Pulmonary artery endothelial cell (primary cell): Measurements from ENCODE around the gene MAPK12. TPM values are rescaled to one million over a fixed set of nuclear protein-coding genes. Genes with fewer than 3 reads are reported as not detected.

Source experiments
- DNase-seq: peaks from one replicate; pipeline ENCODE4 v3.0.0-alpha.2; 2011; ENCODE audit warnings: low read depth, low spot score
- total RNA-seq: library from RNA; depleted of rRNA; stranded (reverse); fragments of >200 nt; gene quantifications from 2 replicates; pipeline ENCODE4 v1.2.3, GENCODE V29; 2014

The MAPK12 gene
- total RNA-seq, 1 donor from 2014 or later: 54.2 TPM

DNA sequence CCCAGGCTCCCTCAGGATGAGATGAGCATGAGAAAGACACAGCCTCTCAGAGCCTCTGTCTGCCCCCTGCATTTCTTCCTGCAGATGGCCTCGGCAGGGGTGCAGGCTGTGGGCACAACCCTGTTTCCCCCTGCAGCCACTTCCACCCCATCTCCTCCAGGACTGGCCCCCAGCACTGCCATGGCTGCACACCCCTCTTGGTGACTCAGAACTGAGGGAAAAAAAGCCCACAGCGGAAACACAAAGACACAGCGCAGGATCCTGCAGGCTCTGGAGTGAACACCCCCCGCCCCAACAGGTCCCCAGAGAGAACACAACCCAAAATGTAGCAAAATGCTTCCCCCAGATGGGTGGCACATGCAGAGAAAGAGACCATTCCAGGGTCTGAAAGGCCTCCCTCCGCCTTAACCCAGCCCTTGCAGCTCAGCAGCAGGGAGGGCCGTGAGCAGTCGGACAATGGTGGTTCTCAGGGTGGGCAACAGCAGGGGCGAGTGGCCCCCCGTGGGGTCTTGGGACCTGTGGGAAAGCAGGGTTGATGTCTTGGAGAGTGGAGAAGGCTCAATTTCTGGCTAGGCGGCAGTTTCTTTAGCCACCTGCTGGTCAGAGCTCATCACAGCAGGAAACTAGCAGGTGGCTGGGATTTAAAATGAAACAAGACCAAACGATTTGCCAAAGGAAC, 24.6 kb downstream of the MAPK12 start:
- DNase-seq: no peak

DNA sequence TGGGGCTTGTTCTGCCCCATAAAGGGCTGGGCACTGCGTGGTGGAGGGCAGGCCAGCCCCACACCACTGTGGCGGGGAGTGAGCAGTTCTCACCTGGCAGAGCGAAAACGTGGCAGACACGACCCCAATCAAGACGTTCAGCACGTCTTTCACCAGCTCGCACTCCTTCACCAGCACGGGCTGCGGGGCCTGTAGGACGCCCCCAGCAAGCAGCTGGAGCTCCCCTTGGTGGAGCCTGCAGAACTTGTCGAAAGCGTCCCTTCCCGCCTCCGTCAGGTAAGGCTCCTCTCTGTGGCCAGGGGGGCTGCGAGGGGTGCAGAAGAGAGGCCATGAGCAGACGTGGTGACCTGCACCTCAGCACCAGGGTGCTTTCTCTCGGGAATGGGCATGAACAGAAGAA, 28.3 kb downstream of the MAPK12 start:
- DNase-seq: no peak

DNA sequence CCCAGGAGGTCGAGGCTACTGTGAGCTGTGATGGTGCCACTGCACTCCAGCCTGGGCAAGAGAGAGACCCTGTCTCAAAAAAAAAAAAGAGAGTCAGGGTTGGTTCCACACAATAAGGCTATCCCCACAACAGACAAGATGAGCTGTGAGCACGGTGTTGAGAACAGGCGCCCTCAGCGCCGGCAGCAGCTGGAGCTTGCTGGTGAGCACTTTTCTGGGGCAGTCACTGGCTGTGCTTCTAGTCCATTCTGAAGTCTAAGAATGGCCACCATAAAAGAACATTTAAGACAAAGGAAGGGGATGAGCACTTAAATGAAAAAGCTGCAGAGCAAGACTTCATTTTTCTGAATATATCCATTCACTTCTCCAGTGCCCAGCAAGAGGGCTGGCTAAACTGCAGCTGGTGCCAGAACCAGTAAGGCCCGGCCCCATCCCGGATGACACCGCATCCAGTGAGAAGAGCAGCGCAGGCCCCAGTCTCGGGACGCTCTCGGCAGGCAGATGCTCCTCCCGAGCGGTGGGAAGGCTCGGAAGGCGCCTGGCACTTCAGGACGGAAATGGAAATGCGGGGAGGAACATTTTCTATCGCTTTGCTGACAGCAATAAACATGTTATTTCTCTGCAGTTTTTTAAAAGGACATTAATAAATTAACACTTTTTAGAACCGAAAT, 28.9 kb downstream of the MAPK12 start:
- DNase-seq: no peak

DNA sequence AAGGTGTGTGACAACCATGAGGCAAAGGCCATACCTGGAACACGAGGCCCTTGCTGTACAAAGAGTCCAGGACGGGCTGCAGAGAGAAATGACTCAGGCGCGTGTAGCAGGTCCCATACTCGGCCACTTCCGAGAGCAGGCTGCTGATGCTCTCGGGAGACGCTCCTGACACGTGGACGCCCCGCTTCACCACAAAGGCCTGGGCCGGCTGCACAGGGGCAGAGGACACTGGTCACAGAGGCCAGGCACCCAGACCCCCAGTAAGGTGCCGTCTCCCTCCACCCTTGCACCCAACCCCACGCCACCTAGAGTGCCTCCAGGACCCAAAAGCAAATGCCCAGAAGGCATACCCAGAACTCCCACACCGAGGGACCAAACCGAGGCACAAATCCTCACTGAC, 32.1 kb downstream of the MAPK12 start:
- DNase-seq: no peak

DNA sequence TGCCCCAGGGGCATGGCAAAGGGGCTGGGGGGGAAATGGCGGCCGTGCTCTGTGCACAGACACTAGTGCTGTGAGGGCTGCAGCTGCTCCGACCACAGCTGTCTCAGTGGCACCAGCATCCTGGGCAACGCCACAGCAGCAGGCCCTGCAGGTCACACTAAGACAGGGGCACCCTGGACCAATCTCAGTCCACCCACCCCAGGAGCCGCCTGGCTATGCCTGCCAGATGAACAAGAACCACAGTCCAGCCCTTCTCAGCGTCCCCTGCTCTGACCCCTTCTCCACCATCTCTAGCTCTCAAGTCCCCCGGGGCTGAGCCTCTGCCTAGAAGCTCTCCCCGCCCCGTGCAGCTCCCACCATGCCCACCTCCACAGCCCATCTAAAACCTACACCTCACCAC, 33.1 kb downstream of the MAPK12 start:
- no peak for DNase-seq

DNA sequence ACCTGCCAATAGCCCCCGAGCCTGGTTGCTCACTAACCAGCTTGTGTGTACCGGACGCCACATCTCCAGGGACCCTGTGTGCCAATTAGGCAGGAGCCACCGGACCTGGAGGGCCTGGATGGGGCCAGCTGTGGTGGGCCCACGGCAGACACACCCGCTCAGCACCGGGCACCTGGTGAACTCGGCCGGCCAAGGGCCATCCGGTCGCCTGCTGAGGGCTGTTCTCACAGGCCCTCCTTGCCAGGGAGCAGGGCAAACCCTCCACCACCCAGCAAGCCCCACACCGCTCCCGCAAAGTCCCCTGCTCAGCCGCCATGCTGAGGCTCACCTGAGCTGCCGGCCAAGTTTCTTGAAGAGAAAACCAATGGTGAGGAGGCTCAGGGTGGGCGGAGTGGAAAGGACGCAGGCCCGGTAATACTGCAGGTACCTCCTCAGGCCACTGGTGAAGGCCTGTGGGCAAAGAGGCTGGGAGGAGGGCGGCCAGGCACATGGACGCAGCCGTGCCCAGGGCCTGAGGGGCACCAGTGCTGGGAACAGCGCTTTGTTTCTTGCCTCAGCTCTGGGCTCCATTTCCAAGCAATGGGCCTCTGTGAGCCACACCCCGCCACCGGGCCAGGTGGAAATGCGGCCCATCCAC, 33.8 kb downstream of the MAPK12 start:
- no peak for DNase-seq

DNA sequence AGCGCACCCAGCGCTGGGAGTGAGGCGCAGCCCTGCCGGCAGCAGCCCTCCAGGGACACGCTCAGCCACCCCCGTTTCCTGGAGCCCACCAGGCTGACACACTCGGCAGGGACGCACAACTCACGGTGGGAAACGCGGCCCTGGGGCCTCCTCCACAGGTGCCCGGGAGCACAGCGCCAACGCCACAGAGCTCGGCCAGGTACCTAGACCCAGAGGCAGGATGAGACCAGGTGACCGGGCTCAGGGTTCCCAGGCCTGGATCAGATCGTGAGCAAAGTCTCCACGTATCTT, 34.7 kb downstream of the MAPK12 start:
- no peak for DNase-seq

DNA sequence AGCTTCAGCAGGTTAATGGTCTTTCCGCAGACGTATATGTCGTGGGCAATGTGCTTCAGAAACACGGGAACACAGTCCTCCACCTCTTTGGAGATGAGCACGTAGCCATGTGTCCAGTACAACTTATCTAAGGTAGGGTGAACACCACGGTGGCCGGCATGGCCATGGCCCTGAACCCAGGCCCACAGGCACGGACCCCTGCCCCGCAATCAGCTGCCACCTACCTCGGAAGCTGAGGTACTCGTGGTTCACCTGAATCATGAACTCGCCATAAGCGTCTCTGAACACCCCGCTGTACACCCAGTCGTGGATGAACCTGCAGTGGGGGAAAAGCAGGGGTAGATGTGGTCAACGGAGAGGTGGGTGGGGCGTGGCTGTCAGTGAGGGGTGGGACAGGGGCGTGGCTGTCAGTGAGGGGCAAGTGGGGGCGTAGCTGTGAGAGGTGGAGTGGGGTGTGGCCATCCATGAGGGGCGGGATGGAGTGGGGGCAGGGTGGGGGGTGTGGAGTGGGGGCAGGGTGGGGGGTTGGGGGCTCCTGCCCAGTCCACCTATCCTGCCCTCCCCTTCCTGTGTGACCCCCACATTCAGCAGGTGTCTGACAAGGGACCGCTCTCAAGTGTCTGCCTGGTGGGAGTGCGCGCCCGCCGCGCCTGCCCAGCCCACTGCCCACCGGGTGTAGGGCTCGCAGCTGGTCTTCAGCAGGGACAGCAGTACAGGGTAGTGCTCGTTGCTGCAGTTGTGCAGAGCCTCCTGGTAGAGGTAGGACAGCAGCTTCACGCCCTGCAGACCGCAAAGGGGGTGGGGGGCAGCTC, 35.2 kb downstream of the MAPK12 start:
- no peak for DNase-seq

DNA sequence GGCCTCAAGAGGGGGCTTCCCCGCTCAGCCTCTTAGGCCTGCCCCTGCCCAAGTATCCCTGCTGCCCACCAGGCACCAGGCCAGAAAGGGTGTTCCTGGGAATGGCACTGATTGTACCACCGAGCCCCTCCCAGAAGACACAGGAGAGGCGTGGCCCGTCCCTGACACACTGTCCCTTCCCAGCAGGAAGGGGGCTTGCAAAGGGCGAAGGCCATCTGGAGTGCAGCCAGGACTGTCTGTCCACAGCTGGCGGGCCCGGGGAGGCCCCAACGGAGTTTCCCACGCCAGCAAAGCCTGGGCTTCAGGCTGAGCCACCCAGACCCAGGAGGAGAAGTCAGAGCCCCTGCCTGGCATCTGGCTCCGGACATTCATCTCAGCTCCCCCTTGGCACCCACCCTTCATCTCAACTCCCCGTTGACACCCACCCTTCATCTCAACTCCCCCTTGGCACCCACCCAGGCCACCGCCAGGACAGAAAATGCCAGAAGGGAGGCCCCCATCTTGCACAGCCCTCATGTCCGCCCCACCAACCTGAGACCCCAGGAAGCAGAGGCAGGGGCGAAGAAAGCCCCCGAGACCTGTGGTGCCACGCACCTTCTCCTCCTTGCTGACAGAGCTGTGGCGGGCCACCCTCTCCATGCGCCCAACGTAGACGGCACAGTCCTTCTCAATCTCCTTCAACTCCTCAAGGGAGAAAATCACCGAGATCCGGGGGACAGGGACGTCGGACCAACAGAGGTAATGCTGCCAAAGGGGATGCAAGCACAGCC, 36.1 kb downstream of the MAPK12 start:
- no peak for DNase-seq

DNA sequence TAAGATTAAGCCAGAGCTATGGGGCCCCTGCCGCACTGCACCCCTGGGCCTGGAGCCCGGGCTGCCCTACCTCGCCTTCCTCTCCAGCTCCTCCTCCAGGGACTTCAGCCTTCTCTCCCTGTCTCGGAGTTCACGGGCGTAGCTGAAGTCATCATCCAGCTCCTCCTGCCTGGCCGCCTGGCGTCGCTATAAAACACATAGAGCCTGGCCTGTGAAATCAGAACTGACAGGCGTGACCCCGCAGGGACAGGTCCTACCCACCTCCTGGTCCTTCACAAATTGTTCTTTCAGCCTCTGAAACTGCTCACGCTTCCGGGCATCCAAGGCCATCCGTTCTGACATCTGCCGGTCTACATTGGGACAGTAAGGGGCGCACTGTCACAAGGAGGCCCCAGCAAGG, 37.4 kb downstream of the MAPK12 start:
- DNase-seq: no peak

DNA sequence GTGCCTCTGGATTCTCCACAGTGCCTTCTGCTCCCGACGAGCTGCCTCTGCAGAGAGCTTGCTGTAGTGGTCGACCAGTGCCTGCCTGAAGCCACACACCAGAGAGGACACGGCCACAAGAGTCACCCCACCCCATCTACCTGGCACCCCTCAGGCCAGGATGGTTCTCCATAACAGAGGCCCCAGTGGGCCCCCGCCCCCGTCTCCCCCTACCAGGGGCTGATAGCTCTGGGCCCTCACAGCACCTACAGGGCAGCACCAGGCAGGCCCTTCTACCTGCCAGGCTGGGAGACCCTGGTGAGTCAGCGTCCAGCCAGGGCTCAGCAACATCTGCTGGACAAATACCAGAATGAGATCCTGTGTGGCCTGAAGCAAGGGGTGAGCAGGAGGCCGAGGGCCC, 39.0 kb downstream of the MAPK12 start:
- no peak for DNase-seq

DNA sequence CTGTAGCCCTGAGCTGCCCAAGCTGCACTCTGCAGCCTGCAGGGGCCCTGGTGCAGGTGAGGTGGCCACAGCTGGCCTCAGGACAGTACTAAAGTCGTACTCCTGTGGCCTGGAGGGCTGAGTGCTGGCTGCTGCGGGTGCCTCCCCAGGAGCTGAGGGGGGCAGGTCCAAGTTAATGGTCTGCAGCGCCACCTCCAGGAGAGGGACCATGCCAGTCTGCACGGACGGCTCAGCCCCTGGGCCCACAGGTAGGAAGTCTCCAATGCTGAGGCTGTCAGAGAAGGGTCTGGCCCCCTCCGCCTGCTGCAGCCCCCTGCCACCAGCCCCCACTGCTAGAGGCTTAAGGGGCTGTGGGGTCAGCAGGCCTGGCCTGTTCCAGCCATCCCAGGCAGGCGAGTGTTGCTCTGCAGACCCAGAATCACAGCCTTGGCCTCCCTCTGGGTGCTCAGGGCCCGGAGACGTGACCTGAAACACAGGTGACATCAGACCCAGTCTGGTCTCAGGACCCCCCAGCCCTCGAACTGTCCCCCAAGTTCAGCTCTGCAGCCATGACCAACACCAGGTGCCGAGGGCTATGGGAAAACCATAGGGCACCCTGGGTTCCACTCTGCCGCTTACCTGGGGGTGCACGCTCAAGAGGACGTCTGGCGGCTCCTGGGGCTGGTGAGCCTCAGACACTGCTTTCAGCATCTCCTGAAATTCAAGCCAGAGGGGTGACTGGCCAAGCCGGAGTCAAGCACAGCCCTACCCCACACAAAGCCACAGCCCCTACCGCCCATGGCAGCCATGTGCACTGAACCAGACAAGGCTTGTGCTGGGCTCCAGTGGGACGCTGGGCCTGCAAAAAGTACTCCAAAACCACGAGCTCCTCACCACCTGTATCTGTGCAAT, 39.8 kb downstream of the MAPK12 start:
- DNase-seq: no peak

DNA sequence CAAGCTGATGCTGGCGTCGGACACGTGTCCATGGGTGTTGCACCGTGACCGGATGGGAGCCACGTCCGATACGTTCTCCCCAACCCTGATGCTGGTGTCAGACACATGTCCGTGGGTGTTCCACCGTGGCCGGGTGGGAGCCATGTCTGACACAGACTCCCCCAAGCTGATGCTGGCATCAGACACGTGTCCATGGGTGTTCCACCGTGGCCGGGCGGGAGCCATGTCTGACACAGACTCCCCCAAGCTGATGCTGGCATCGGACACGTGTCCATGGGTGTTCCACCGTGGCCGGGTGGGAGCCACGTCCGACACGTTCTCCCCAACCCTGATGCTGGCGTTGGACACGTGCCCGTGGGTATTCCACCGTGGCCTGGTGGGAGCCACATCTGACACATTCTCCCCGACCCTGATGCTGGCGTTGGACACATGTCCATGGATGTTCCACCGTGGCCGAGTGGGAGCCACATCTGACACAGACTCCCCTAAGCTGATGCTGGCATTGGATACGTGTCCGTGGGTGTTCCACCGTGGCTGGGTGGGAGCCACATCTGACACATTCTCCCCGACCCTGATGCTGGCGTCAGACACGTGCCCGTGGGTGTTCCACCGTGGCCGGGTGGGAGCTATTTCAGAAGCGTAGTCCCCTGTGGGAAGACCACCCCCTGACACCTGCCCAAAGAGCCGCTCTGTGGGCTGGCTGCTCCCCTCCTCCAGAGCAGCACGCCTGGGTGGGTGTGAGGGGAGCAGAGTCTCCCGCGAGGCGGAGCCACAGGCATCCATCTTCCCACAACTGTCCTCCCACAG, 40.7 kb downstream of the MAPK12 start:
- no peak for DNase-seq

DNA sequence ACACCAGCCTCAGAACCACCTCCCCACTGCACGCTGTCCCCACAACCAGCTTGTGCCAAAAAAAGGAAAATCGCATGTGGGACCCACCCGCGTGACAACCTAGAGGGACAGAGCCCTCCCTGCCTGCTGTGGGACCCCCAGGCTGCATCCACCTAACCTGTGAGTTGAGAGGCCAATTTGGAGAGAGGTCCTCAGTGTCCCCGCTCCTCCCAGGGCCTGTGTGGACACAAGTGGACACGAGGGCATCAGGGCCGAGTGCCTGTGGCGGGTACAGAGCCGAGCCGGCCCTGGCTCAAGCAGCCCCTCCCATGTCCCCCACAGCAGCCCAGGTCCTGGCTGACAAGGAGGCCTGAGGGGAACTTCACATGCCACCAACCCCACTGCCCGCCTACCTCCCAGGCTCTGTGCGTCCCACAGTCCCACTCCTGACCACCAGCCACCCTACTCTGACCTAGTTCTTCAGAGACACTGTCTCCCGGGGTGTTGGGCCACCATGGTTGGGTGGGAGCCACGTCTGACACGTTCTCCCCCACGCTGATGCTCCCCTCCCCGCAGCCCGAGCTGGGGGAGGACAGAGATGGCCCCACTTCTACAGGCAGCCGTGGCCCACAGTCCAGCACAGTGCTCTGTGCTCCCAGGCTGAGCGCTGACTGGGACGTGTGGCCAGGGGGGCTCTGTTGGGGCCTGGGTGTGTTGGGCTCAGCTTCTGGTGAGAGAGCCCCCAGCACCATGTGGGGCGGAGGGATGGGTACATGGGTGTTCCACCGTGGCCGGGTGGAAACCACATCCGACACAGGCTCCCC, 41.5 kb downstream of the MAPK12 start:
- DNase-seq: no peak

DNA sequence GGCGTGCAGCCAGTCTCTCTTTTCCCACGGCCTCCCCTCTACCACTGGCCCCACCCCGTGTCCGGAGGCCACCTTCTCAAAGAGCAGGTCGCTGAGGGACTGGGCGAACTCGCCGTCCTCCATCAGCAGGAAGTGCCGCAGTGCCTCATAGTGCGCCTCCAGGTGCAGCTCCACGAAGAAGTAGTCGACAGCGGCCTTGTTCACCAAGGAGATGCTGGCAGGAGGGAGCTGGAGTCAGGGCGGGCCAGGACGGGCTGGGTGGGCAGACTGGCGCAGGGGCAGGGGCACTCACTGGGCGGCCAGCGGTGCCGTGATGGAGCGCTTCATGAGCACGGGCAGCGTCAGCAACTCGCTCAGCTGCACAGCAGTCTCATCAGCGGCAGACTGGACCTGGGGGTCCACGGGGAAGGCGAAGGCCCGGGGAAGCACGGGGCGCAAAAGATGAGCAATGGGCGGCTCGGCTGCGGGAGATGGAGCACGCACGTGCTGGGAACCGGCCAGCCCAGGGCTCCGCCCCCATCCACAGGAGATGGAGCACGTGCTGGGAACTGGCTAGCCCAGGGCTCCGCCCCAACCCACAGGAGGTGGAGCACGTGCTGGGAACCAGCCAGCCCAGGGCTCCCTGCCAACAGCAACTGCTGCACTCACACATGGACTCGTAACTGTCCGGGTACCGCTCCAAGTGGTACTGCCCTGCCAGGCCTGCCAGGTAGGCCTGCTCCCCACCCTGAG, 42.3 kb downstream of the MAPK12 start:
- DNase-seq: no peak

DNA sequence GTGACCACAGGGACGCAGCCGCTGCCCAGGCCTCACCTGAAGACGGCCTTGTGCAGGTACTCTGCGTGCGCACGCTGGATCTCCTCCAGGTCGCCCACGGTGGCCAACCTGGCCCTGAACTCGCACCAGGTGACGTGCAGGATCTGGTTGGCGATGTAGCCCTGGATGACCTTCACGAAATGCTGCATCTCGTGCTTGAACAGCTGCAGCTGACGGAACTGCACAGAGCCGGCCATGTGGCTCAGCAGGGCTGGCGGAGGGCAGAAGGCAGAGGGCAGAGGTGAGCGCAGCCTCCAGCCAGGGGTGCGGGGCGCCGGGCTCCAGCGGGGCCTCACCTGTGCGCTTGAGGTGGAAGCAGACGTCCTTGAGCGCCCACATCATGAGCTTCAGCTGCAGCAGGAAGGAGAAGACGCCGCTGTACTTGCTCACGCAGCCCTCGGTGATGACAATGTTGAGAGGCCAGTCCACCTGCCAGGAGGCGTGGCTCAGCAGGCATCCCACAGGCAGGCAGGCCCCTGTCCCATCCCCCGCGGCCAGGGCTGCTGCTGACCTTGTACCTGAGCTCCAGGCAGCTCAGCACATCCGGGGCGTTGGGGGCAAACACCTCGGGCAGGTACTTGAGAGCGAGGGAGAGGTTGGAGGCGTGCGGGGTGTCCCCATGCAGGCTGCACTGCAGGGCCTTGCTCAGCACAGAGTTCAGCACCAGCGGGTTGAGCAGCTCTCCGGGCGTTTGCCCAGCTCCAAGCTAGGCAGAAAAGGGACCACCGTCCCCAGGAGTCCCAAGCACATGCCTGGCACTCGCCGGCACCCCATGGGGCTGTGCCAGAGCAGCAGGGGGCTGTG, 43.1 kb downstream of the MAPK12 start:
- no peak for DNase-seq

DNA sequence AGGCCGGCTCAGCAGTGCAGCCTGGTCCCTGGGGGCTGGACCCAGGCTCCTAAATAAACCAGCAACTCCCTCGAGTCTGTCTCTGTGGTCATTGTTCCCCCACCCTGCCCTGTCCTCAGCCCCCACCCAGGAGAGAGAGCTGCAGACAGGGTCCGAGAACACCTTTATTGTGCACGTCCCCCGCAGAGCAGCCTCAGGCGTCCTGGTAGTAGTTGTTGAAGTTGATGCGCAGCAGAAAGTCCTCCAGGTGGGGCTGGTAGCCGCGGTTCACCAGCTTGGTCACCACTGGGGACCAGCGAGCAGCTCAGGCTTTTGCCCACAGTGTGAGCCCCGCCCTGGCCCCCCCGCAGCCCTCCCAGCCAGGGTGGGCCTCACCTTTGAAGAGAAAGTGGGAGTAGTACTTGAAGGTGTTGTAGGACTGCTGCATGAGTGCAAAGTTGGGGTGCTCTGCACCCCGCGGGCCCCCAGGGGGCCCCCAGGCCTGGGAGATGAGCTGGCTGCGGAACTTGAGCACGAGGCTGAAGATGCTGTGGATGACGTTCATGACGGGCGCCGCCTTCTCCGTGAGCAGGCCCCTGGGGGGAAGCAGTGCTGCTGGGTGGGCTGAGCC, 43.8 kb downstream of the MAPK12 start:
- DNase-seq: no peak
